ENCODE measurements around the gene PKP4.

Gene PKP4

DNA sequence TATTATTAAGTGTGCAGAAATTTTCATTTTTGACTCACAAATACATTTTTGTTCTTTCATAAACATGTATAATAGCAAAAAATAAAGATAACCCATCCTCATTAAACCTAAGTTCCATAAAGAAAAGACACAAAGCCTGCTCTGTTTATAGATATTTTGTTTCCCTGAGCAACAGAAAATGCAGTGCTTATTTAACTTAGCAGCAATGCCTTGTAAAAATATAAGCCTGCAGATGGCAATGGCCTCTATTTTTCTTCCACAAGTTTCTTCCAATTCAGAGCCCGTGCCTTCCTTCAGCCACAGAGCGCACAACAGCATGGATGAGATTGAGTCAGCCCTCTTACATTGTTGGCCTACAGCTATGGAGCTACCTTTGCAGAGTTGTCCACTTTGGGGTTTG is 43.6 kb downstream of the PKP4 start:
- DNase-seq: no peak

DNA sequence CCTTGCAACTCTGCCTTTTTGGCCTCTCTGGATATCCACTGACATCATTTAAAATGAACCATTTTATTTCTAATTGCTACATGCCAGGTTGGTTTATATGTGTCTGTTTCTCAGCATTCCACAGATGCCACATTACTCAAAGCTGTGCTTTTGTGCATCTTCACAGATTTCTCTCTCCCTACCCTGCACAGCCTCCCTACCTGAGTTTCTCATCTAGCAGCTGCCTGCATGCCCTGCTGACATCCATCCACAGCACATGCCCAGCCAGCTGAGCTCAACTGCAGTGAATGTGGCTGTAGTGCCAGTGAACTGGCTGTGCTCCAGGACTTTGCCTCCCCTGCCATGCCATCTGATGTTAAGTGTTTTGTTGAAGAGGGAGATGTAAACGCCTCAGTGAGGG is 44.5 kb downstream of the PKP4 start:
- no peak for DNase-seq

DNA sequence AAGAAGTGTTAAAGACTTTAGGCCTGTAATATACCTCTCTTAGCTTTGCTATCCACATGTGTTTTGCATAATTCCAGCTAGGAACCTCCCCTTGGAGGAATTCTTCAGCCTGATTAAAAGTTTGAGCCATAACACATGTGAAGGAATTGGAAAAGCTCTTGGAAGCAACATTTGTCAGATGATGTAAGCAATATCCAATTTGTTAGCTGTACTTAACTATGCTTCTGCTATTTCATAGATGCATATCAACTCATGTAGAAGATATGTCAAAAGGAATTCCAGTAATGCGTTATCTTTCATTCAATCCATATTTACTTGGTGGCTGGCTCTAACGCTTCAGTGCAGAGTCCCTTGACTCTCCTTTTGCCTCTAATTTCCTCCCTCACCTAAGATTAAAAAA is 46.2 kb downstream of the PKP4 start:
- DNase-seq: no peak

DNA sequence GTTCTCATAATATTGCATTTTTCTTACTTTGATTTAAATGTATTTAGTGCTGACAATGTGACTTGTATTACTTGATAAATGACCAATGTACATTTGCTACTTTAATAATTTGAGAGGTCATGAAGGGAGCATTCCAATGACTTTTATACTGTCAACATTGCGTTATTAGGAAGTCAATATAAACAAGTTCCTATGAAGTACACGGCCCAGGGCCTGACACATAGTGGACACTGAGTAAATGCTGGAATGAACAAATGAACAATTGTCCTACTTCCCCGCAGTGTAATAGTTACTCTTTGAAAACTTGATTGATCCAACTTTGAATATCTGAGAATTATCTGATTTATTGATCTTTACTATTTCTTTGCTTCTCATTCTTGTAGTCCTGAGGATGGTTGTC is 47.3 kb downstream of the PKP4 start:
- no peak for DNase-seq

DNA sequence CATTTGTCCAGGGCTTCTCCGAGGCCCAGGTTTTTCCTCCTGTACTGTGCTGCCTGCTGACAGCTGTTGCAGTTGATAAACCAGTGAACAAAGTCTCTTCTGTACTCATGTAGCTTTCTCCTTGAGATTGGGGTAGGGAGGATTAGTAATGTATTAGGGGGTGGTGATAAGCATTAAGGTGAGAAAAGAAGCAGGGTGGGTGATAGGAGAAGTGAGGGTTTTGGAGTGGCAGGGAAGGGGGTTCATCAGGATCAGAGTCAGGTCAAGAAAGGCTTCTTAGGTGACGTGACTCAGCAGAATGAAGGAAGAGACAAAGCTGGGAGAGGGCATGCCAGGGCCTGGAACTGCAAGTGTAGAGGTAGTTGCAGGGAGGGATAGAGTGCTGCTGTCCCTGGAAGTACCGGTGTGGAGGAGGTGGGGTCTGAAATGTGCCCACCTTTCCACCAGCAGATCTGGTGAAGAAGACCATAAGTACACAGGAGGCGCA is 48.7 kb downstream of the PKP4 start:
- DNase-seq: no peak

DNA sequence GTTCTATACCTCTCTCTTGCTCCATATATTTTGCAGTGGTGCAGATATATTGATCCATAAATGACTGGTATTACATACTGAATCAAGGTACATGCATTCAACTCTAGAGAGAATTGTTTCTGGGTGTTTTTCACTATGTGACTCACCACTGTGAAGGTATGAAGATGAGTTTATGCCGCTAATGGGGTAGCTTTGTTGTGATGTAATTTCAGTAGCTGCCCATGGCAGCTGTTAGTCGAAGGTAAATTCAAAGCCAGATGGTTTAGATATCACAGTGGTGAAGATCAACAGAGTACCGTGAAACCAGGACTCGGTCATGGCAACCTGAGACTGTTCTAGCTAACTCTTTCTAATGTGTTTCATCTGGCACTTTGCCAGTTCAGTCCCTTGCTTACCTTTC is 50.4 kb downstream of the PKP4 start:
- DNase-seq: no peak

DNA sequence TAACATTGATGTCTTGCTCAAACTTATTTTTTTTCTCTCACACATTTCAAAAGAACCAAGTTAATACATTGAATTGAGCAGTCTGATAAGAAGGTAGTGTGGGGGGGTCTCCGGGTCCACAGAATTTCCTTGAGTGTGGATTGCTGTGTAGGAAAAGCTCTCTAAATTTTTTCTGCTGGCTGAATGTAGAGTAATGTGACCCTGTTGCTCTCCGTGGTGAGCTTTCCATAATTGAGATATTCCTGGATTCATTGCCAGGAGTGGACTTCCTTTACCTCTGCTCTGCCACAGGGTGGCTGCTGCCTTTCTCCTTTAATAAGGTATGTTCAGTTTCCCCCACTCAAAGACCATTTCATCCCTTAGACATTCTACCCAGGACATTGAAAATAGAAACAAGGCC is 50.9 kb downstream of the PKP4 start:
- no peak for DNase-seq

- DNase-seq: no peak
These were observed 53.4 kb downstream of the PKP4 start for GRCh38 chr2:158509928-158510797.

- DNase-seq: no peak
These were observed 54.1 kb downstream of the PKP4 start for GRCh38 chr2:158510887-158511286.

GRCh38 chr2:158511706-158512105 is 55.0 kb downstream of the PKP4 start:
- no peak for DNase-seq

- DNase-seq: no peak
These were observed 55.6 kb downstream of the PKP4 start for GRCh38 chr2:158512323-158512722.

GRCh38 chr2:158513841-158514240 is 57.1 kb downstream of the PKP4 start:
- peak; percentile 41 to 59 for DNase-seq

DNA sequence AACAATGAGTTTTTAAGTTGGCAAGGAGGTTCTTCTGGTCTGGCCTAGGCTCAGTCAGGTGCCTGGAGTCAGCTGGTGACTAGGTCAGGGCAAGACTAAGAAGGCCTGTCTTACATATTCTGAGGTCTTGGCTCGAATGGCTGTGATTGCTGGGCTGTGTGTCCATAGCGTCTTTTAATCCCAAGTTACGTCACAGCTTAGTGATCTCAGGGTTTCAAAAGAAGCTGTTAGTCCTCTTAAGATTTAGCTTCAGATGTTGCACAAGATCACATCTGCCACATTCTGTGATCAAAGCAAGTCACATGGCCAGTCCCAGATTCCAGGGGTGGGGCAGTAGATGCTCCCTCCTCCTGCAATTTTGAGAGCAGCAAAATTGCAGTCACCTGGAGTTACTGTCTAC is 61.3 kb downstream of the PKP4 start:
- DNase-seq: no peak

DNA sequence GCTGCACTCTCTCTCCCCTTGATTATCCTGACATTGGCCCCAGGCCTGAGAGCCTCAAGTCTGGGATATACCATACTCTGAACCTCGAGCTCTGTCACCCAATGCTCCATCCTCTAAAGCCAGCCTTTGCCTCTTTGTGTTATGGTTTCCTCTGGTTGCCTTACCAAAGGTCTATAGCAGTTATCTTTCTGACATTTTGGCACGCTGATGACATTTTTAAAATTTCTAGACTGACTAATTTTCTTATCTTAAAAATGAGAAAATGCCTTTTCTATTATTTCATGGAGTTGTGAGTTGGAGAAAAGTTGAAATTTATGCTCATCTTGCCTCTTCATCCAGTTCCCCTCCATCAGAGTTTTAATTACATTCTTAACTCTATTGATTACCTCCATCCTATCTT is 62.7 kb downstream of the PKP4 start:
- no peak for DNase-seq

- no peak for DNase-seq
These were observed 72.9 kb downstream of the PKP4 start for GRCh38 chr2:158529379-158530259.

- DNase-seq: no peak
These were observed 74.1 kb downstream of the PKP4 start for GRCh38 chr2:158530829-158531228.

GRCh38 chr2:158533009-158533408 is 76.3 kb downstream of the PKP4 start:
- no peak for DNase-seq

- DNase-seq: no peak
These were observed 82.6 kb downstream of the PKP4 start for GRCh38 chr2:158539176-158540005.

- no peak for DNase-seq
These were observed 85.8 kb downstream of the PKP4 start for GRCh38 chr2:158542577-158542976.

DNA sequence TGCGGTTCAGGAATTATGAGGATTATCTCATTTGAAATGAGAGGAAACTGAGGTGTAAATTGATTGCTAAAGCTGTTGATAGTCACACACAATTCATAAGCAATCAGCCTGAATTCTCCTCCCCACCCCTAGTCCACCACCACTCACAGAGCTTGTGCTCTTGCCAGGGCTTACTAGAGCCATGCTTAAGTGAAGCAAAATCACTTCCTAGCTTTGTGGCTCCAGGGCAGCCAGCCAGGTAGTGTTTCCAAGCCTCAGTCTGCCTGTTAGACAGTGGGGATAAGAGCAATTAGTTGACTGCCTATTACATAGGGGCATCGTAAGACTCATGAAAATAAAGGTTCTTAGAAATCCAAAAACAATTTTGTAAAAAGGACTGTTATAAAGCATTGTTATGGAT is 87.2 kb downstream of the PKP4 start:
- no peak for DNase-seq

- no peak for DNase-seq
These were observed 88.2 kb downstream of the PKP4 start for GRCh38 chr2:158544998-158545397.

DNA sequence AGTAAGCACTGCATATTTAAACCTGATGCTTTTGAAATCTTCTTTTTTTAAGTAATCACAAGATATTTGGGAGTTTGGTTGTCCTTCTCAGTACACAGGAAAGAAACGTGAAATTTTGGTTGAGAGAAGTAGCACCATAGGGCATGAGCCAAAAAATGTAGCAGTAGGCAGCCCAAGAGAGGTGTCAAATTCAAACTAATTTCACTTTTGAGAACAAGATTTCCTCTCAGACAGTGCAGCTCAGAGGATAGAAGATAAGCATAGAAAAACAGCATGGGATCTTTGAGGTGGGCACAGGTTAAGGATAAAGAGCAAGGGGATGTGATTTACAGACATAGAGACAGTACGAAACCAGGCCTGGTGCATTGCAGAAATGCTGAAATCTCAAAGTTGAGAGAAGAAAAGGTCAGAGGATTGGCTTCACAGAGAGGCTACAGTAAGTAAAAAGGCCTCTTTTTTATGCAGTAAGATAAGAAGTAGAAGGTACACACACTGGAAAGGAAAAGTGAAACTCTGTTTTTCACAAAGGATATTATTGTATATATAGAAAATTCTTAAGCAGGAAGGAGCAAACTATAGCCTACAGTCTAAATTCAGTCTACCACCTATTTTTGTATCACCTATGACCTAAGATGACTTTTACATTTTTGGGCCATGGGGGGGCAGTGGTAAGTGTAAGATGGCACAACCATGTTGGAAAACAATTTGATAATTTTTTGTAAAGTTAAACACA is 89.8 kb downstream of the PKP4 start:
- no peak for DNase-seq
